Activated naive CD4-positive, alpha-beta T cell treated with anti-CD3 and anti-CD28 coated beads, Interleukin-2, amount 50 U/mL, for 24 hours (primary cell): ENCODE data around the gene ZNF862.
"Not testable (repeated sequence)": the region's sequence is repeated elsewhere in the genome, so short reads cannot be mapped to it uniquely, and the experiment has no call there.

ENCODE experiments used
- H3K27ac Mint-ChIP-seq: one replicate; pipeline ENCODE4 v1.8.0; 2021; ENCODE audit warnings: mild to moderate bottlenecking, mixed read lengths
- H3K27me3 Mint-ChIP-seq: one replicate; pipeline ENCODE4 v1.8.0; 2021; ENCODE audit warnings: mixed read lengths
- H3K36me3 Mint-ChIP-seq: one replicate; pipeline ENCODE4 v1.8.0; 2021; ENCODE audit warnings: mixed read lengths
- H3K4me1 Mint-ChIP-seq: one replicate; pipeline ENCODE4 v1.8.0; 2021; ENCODE audit warnings: mixed read lengths
- H3K4me3 Mint-ChIP-seq: one replicate; pipeline ENCODE4 v1.8.0; 2021; ENCODE audit warnings: mild to moderate bottlenecking, mixed read lengths
- H3K9me3 Mint-ChIP-seq: one replicate; pipeline ENCODE4 v1.8.0; 2021; ENCODE audit warnings: mixed read lengths

The ZNF862 gene

GRCh38 chr7:149883452-149883861 is 45.3 kb downstream of the ZNF862 start:
- Mint-ChIP-seq H3K9me3 (no peaks in the 10 kb centered on the region), H3K27me3 (no peaks in the 10 kb centered on the region), H3K4me1 (peaks cover 15% of the 10 kb centered on the region), H3K27ac (no peak overlapping the region), H3K36me3 (peaks cover 8% of the 10 kb centered on the region), H3K4me3 (no peak overlapping the region)

DNA sequence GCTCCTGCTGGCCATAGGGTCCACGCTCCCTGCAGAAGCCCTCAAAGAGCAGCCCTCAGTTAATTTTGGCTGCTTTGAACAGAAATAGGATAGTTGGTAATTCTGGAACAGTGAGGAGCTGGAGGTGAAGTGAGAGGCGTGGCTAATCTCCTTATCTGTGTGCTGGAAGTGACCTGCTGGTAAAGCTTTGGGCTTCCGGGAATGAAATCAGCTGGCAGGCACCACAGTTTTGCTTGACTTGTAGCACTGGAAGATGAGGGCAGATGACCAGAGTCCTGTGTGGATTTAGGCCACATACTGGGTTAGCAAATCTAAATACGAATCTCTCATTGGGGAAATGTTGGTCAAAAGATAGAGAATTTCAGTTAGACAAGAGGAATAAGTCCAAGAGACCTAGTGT is 45.8 kb downstream of the ZNF862 start:
- Mint-ChIP-seq H3K36me3 (peaks cover 8% of the 10 kb centered on the region), H3K9me3 (no peaks in the 10 kb centered on the region), H3K4me1 (peaks cover 15% of the 10 kb centered on the region), H3K27me3 (no peaks in the 10 kb centered on the region), H3K4me3 (no peak overlapping the region), H3K27ac (no peak overlapping the region)

GRCh38 chr7:149884541-149884940 is 46.4 kb downstream of the ZNF862 start:
- H3K9me3 Mint-ChIP-seq: no peaks in the 10 kb centered on the region
- peaks cover 15% of the 10 kb centered on the region for H3K4me1 Mint-ChIP-seq
- peaks cover 8% of the 10 kb centered on the region for H3K36me3 Mint-ChIP-seq
- H3K27ac Mint-ChIP-seq: no peak overlapping the region
- H3K4me3 Mint-ChIP-seq: no peak overlapping the region
- no peaks in the 10 kb centered on the region for H3K27me3 Mint-ChIP-seq

- H3K4me3 Mint-ChIP-seq: no peak overlapping the region
- H3K4me1 Mint-ChIP-seq: peaks cover 15% of the 10 kb centered on the region
- peaks cover 8% of the 10 kb centered on the region for H3K36me3 Mint-ChIP-seq
- no peaks in the 10 kb centered on the region for H3K27me3 Mint-ChIP-seq
- H3K9me3 Mint-ChIP-seq: no peaks in the 10 kb centered on the region
- H3K27ac Mint-ChIP-seq: no peak overlapping the region
Measured at GRCh38 chr7:149885191-149886017, 47.2 kb downstream of the ZNF862 start.

DNA sequence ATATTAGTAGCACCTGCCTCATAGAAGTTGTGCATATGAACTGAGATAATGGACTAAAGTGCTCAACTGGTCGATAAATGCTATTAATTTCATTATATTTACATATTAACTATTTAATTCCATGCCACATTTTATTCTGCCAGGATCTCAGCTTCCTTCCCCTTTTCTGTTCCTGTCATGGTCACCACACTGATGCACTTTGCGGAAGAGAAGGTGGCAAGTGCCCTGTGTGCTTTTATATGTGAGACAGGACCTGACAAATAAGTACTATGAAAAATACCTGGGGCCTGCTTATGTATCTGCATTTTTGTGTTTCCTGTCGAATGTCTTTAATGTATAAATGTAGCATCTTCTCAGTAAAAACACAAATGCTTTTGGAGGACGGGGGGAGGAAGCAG is 47.8 kb downstream of the ZNF862 start:
- Mint-ChIP-seq H3K9me3 (no peaks in the 10 kb centered on the region), H3K36me3 (peaks cover 8% of the 10 kb centered on the region), H3K27me3 (no peaks in the 10 kb centered on the region), H3K4me3 (no peak overlapping the region), H3K27ac (no peak overlapping the region), H3K4me1 (peaks cover 15% of the 10 kb centered on the region)

DNA sequence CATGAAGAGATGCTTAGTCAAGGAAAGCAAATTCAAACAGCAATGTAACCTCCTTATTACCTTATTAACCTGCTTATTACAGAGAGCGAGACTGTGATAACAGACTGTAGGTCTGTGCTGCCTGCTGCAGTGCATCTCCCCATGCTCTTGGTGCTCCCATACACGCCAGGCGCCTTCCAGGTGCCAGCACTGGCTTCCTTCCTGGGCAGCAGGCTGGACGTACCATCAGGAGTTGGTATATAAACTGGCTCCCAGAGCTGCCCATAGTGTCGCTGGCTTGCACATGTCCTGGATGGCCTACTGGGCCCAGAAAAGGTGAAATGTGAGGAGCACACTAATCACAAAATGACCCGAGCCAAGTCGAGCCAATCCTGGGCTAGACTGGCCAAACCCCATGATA is 49.1 kb downstream of the ZNF862 start:
- H3K27ac Mint-ChIP-seq: no peak overlapping the region
- H3K36me3 Mint-ChIP-seq: peaks cover 8% of the 10 kb centered on the region
- H3K4me3 Mint-ChIP-seq: no peak overlapping the region
- H3K4me1 Mint-ChIP-seq: peaks cover 15% of the 10 kb centered on the region
- H3K27me3 Mint-ChIP-seq: no peaks in the 10 kb centered on the region
- no peaks in the 10 kb centered on the region for H3K9me3 Mint-ChIP-seq

DNA sequence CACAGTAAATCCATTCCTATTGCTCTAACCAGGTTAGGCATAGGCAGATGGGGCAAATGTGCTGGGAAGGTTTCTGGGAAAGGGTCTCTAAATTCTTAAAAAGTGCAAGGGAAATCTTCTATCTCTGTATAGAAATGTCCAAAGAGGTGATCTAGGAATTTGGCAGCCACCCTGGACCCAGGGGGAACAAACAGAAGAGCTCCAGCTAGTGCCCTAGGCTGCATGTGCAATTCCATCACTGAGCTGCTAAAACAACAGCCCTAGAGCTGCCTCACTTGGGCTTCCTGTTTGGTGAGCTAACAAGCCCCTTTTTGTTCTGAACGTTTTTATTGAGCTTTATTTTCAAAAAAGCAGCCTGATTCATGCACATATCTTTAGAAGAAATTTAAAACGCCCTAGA is 52.5 kb downstream of the ZNF862 start:
- H3K27ac Mint-ChIP-seq, H3K4me1 Mint-ChIP-seq, H3K36me3 Mint-ChIP-seq, H3K4me3 Mint-ChIP-seq, H3K27me3 Mint-ChIP-seq, H3K9me3 Mint-ChIP-seq: not testable (repeated sequence)

DNA sequence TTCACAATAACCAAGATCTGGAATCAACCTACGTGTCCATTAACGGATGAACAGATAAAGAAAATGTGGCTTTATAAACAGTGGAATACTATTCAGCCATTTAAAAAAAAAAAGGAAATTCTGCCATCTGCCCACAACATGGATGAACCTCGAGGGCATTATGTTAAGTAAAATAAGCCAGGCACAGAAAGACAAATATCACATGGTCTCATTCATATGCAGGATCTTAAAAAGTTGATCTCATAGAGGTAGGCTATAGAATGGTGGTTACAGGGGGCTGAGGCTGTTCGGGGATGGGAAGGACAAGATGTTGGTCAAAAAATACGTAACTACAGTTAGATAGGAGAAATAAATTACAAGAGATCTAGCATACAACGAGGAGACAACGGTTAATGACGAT is 56.8 kb downstream of the ZNF862 start:
- not testable (repeated sequence) for H3K36me3 Mint-ChIP-seq, H3K9me3 Mint-ChIP-seq, H3K4me3 Mint-ChIP-seq, H3K27me3 Mint-ChIP-seq, H3K27ac Mint-ChIP-seq, H3K4me1 Mint-ChIP-seq

DNA sequence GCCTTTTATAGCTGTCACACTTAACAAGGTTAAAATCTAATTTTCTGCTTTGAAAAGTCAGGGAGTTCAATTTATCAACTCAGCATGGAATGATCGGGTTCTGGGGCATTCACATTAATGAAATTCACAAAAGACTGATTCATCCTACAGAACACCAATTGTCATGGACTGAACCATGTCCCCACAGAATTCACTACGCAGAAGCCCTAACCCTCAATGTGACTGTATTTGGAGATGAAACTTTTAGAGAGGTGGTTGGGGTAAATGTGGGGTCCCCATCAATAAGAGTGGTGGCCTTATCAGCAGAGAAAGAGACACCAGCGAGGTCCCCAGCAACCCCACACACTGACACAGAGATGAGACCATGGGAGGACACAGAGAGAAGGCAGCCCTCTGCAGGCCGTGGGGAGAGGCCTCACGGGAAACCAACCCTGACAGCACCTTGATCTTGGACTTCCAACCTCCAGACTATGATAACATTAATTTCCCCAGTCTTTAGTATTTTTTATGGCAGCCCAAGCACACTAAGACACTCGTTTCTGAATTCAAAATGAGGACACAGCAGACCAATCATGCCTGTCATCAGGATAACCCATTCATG is 69.7 kb downstream of the ZNF862 start:
- not testable (repeated sequence) for H3K4me1 Mint-ChIP-seq, H3K36me3 Mint-ChIP-seq, H3K27me3 Mint-ChIP-seq, H3K4me3 Mint-ChIP-seq, H3K27ac Mint-ChIP-seq, H3K9me3 Mint-ChIP-seq

GRCh38 chr7:149910219-149910618 is 72.0 kb downstream of the ZNF862 start:
- H3K36me3 Mint-ChIP-seq, H3K4me1 Mint-ChIP-seq, H3K4me3 Mint-ChIP-seq, H3K9me3 Mint-ChIP-seq, H3K27ac Mint-ChIP-seq, H3K27me3 Mint-ChIP-seq: not testable (repeated sequence)

- H3K9me3 Mint-ChIP-seq, H3K4me1 Mint-ChIP-seq, H3K27me3 Mint-ChIP-seq, H3K36me3 Mint-ChIP-seq, H3K27ac Mint-ChIP-seq, H3K4me3 Mint-ChIP-seq: not testable (repeated sequence)
Measured at GRCh38 chr7:149912126-149912525, 74.0 kb downstream of the ZNF862 start.
